ENCODE measurements around the gene PRMT3. TPM values are rescaled to one million over a fixed set of nuclear protein-coding genes. Genes with fewer than 3 reads are reported as not detected.

PRMT3 gene
- total RNA-seq, 1 experiment from 2014 or later, result 23.6 TPM

GRCh38 chr11:20493340-20493739 is 105.8 kb downstream of the PRMT3 start:
- H4K20me1 ChIP-seq (ENCODE audit: insufficient read depth), result peaks cover 5% of the 10 kb centered on the region; the same call in 1 of the 2 replicates
- no peaks in the 10 kb centered on the region for H3K9me3 ChIP-seq (ENCODE audit: insufficient read depth, low read depth)
- H3K4me1 ChIP-seq (replicated peaks; ENCODE audit: insufficient read depth), result no peaks in the 10 kb centered on the region
- TF ChIP-seq EZH2 (IDR thresholded peaks at IDR 0.05; ENCODE audit: low read depth), result no peak
- TF ChIP-seq CTCF (conservative IDR thresholded peaks at IDR 0.05), result no peak
- H3K79me2 ChIP-seq (ENCODE audit: low read depth), result no peaks in the 10 kb centered on the region
- BruUV-seq (replicated peaks), result no TSS peak
- no peak overlapping the region for H2AFZ ChIP-seq
- no peaks in the 10 kb centered on the region for H3F3A ChIP-seq (ENCODE audit: insufficient read depth, low read depth)
- H3K27ac ChIP-seq, result no peak overlapping the region
- H3K9me2 ChIP-seq (ENCODE audit: insufficient read depth), result no peaks in the 10 kb centered on the region
- CTCF ChIA-PET, result no interaction called here
- no peaks in the 10 kb centered on the region for H3K27me3 ChIP-seq (ENCODE audit: insufficient read depth, low read depth)
- H3K36me3 ChIP-seq (ENCODE audit: low read depth), result no peaks in the 10 kb centered on the region
- no peak overlapping the region for H3K4me3 ChIP-seq
- no peak overlapping the region for H3K4me2 ChIP-seq
- POLR2A ChIA-PET (ENCODE audit: unreplicated experiment), result no interaction called here
- DNase-seq, result no peak
- intact Hi-C loops (cut with micrococcal nuclease; ENCODE audit: unreplicated experiment), result no loop called here

GRCh38 chr11:20497124-20497792 is 109.7 kb downstream of the PRMT3 start:
- no peaks in the 10 kb centered on the region for H3K27me3 ChIP-seq (ENCODE audit: insufficient read depth, low read depth)
- ChIA-PET POLR2A (ENCODE audit: unreplicated experiment) (no interaction called here), CTCF (no interaction called here)
- no peak overlapping the region for H3K4me3 ChIP-seq
- H3F3A ChIP-seq (ENCODE audit: insufficient read depth, low read depth), result no peaks in the 10 kb centered on the region
- no peaks in the 10 kb centered on the region for H3K36me3 ChIP-seq (ENCODE audit: low read depth)
- intact Hi-C loops (cut with micrococcal nuclease; ENCODE audit: unreplicated experiment), result no loop called here
- no peaks in the 10 kb centered on the region for H3K9me3 ChIP-seq (ENCODE audit: insufficient read depth, low read depth)
- no peak overlapping the region for H3K27ac ChIP-seq
- H4K20me1 ChIP-seq (ENCODE audit: insufficient read depth), result 0 out of 2 replicates have a peak, but pooled peaks cover 5% of the 10 kb centered on the region
- BruUV-seq (replicated peaks), result no TSS peak
- no peak for DNase-seq
- no peaks in the 10 kb centered on the region for H3K79me2 ChIP-seq (ENCODE audit: low read depth)
- no peaks in the 10 kb centered on the region for H3K4me1 ChIP-seq (replicated peaks; ENCODE audit: insufficient read depth)
- H3K4me2 ChIP-seq, result no peak overlapping the region
- H3K9me2 ChIP-seq (ENCODE audit: insufficient read depth), result no peaks in the 10 kb centered on the region
- TF ChIP-seq EZH2 (IDR thresholded peaks at IDR 0.05; ENCODE audit: low read depth) (no peak), CTCF (conservative IDR thresholded peaks at IDR 0.05) (no peak)
- no peak overlapping the region for H2AFZ ChIP-seq

DNA sequence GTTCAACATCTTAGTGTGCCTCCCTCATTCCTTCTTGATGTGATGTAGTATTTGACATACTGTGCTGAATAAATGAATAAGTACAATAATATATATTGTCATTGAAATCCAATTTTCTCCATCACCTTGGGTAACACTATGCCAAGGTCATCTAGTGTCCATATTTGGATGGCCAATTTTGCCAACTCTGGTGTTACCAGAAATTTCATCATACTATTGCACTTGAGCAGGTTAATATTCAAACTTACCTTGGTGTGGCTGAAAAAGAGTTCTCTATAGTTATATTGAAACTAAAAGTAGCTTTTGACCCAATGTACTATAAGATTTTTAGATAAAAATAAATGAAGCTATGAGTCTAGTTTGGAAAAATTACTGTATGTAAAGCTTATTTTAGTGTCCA is 113.7 kb downstream of the PRMT3 start:
- no TSS peak for BruUV-seq (replicated peaks)
- H3K27me3 ChIP-seq (ENCODE audit: insufficient read depth, low read depth), result no peaks in the 10 kb centered on the region
- intact Hi-C loops (cut with micrococcal nuclease; ENCODE audit: unreplicated experiment), result no loop called here
- H3K27ac ChIP-seq, result no peak overlapping the region
- POLR2A ChIA-PET (ENCODE audit: unreplicated experiment), result no interaction called here
- no peaks in the 10 kb centered on the region for H3K36me3 ChIP-seq (ENCODE audit: low read depth)
- H3K4me2 ChIP-seq, result no peak overlapping the region
- no peak overlapping the region for H3K4me3 ChIP-seq
- DNase-seq, result no peak
- no peak overlapping the region for H2AFZ ChIP-seq
- H3K4me1 ChIP-seq (replicated peaks; ENCODE audit: insufficient read depth), result no peaks in the 10 kb centered on the region
- H3K9me2 ChIP-seq (ENCODE audit: insufficient read depth), result no peaks in the 10 kb centered on the region; the same call in 1 of the 2 replicates
- H4K20me1 ChIP-seq (ENCODE audit: insufficient read depth), result no peaks in the 10 kb centered on the region
- H3F3A ChIP-seq (ENCODE audit: insufficient read depth, low read depth), result no peaks in the 10 kb centered on the region; the same call in 1 of the 2 replicates
- TF ChIP-seq EZH2 (IDR thresholded peaks at IDR 0.05; ENCODE audit: low read depth), result no peak
- TF ChIP-seq CTCF (conservative IDR thresholded peaks at IDR 0.05), result no peak
- H3K9me3 ChIP-seq (ENCODE audit: insufficient read depth, low read depth), result no peaks in the 10 kb centered on the region
- CTCF ChIA-PET, result interaction anchor here (0.6 kb wide), 1 partner anchor 1168 kb away, joined by 3 read pairs; no protein-coding TSS in a partner anchor
- H3K79me2 ChIP-seq (ENCODE audit: low read depth), result no peaks in the 10 kb centered on the region

Measured in PC-9 (cell line).